ENCODE results near the gene ZNF792.

- TF ChIP-seq CTCF (IDR thresholded peaks at IDR 0.05; ENCODE audit: poor library complexity, severe bottlenecking) (no peak), RAD21 (conservative IDR thresholded peaks at IDR 0.05) (no peak), TAF1 (IDR thresholded peaks at IDR 0.05; ENCODE audit: low read depth) (no peak), REST (IDR thresholded peaks at IDR 0.05; ENCODE audit: borderline replicate concordance) (no peak), EZH2 (IDR thresholded peaks at IDR 0.05; ENCODE audit: borderline replicate concordance, insufficient read depth, low read length, poor library complexity, severe bottlenecking) (no peak)
These were observed 20.0 kb downstream of the ZNF792 start for GRCh38 chr19:34943861-34944573.

Measured in neural cell (in vitro differentiated cells).